Measurements from ENCODE around the gene KLF16. TPM values are rescaled to one million over a fixed set of nuclear protein-coding genes. Genes with fewer than 3 reads are reported as not detected.
A peak's percentile ranks its signal among the peaks of the same experiment; 100 is the strongest.

KLF16 gene
- total and polyA plus RNA-seq, 9 of the 15 experiments (the other 6 are each of a cell fraction or from before 2014, with no cell fraction given): 0.04 to 60.4 (median 6.8) TPM

DNA sequence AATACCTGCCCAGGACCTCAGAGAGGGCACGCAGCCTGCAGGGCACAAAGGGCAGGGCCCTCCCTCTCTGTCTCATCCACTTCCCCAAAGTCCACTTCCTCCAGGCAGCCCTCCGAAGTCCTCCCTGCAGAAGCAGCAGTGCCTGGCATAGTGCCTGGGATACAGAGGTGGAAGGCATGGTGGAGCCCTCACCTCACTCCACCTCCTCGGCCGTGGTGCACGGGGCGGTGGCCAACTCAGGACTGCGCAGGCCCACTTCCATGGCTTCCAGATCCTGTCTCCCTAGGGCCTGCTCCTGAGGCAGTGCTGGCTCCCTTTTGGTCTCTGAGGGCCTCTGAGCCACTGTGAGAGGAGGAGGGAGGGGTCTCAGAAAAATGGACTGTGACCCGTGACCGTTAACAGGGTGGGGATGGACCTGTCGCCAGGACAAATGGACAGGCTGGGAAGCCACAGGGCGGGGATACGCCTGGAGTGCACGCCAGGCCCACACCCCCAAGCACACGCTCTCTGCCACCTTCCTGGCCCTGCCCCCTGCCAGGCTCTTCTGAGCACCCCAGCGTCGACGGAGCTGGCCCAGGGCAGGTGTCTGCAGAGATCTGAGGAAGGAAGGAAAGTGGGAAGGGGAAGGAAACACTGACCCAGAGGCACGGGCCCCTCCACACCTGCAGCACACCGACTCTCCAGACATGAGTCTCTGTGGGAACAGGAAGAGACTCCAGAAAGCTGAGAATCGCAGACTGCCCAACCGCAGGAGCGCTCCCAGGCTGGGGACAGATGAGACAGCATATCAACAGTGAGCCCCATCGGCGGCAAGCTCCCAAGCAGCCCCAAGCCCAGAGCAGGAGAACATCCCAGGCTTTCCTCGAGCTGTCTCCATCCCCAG, 23.5 kb downstream of the KLF16 start (continued):
- TF ChIP-seq, protein P1, sequence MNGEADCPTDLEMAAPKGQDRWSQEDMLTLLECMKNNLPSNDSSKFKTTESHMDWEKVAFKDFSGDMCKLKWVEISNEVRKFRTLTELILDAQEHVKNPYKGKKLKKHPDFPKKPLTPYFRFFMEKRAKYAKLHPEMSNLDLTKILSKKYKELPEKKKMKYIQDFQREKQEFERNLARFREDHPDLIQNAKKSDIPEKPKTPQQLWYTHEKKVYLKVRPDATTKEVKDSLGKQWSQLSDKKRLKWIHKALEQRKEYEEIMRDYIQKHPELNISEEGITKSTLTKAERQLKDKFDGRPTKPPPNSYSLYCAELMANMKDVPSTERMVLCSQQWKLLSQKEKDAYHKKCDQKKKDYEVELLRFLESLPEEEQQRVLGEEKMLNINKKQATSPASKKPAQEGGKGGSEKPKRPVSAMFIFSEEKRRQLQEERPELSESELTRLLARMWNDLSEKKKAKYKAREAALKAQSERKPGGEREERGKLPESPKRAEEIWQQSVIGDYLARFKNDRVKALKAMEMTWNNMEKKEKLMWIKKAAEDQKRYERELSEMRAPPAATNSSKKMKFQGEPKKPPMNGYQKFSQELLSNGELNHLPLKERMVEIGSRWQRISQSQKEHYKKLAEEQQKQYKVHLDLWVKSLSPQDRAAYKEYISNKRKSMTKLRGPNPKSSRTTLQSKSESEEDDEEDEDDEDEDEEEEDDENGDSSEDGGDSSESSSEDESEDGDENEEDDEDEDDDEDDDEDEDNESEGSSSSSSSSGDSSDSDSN (IDR thresholded peaks at IDR 0.05; ENCODE audit: borderline replicate concordance in 1 of 2, low read depth in 2 of 2, low read length in 2 of 2): peak; percentile 31 to 72; a peak in 1 of 4 replicates
- TF ChIP-seq STAG1 (CRISPR knock-in tag; IDR thresholded peaks at IDR 0.05; ENCODE audit: borderline replicate concordance) (no peak), C11orf30 (IDR thresholded peaks at IDR 0.05; ENCODE audit: low read depth) (peak; percentile 55; the same call in 1 of the 2 replicates), ZNF124 (CRISPR knock-in tag; IDR thresholded peaks at IDR 0.05) (no peak), TCF3 (CRISPR knock-in tag; IDR thresholded peaks at IDR 0.05) (no peak), ZFP36 (IDR thresholded peaks at IDR 0.05; ENCODE audit: low read depth, low read length, partially characterized antibody) (peak; percentile 92), ZNF589 (CRISPR knock-in tag; IDR thresholded peaks at IDR 0.05; ENCODE audit: low read depth) (no peak), SPI1 (IDR thresholded peaks at IDR 0.05; ENCODE audit: borderline replicate concordance, low read depth, low read length) (0 out of 2 replicates have a peak, but pooled peaks have one; percentile 40), MAFK (IDR thresholded peaks at IDR 0.05; ENCODE audit: low read length) (peak; percentile 25; the same call in 1 of the 2 replicates), ZNF263 (CRISPR knock-in tag; IDR thresholded peaks at IDR 0.05; ENCODE audit: borderline replicate concordance) (peak; percentile 56; the same call in 1 of the 2 replicates), ZNF253 (CRISPR knock-in tag; conservative IDR thresholded peaks at IDR 0.05) (no peak), NR3C1 (CRISPR knock-in tag; IDR thresholded peaks at IDR 0.05) (no peak), SIRT6 (IDR thresholded peaks at IDR 0.05; ENCODE audit: low read depth, low read length) (no peak), ZNF134 (CRISPR knock-in tag; conservative IDR thresholded peaks at IDR 0.05) (no peak), BRCA1 (IDR thresholded peaks at IDR 0.05) (no peak), BRCA1 (CRISPR knock-in tag; IDR thresholded peaks at IDR 0.05) (no peak), ZNF217 (CRISPR knock-in tag; IDR thresholded peaks at IDR 0.05) (no peak), ZNF436 (CRISPR knock-in tag; IDR thresholded peaks at IDR 0.05) (no peak), CHD2 (IDR thresholded peaks at IDR 0.05; ENCODE audit: low read depth, low read length) (no peak)
- TF ChIP-seq, protein P2, sequence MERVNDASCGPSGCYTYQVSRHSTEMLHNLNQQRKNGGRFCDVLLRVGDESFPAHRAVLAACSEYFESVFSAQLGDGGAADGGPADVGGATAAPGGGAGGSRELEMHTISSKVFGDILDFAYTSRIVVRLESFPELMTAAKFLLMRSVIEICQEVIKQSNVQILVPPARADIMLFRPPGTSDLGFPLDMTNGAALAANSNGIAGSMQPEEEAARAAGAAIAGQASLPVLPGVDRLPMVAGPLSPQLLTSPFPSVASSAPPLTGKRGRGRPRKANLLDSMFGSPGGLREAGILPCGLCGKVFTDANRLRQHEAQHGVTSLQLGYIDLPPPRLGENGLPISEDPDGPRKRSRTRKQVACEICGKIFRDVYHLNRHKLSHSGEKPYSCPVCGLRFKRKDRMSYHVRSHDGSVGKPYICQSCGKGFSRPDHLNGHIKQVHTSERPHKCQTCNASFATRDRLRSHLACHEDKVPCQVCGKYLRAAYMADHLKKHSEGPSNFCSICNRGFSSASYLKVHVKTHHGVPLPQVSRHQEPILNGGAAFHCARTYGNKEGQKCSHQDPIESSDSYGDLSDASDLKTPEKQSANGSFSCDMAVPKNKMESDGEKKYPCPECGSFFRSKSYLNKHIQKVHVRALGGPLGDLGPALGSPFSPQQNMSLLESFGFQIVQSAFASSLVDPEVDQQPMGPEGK (CRISPR knock-in tag; IDR thresholded peaks at IDR 0.05; ENCODE audit: borderline replicate concordance): no peak
- TF ChIP-seq, protein P3, sequence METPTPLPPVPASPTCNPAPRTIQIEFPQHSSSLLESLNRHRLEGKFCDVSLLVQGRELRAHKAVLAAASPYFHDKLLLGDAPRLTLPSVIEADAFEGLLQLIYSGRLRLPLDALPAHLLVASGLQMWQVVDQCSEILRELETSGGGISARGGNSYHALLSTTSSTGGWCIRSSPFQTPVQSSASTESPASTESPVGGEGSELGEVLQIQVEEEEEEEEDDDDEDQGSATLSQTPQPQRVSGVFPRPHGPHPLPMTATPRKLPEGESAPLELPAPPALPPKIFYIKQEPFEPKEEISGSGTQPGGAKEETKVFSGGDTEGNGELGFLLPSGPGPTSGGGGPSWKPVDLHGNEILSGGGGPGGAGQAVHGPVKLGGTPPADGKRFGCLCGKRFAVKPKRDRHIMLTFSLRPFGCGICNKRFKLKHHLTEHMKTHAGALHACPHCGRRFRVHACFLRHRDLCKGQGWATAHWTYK (CRISPR knock-in tag; IDR thresholded peaks at IDR 0.05): no peak
